Esophagus squamous epithelium (tissue), 5 donors: ENCODE results near the gene GAREM2. TPM values are rescaled to one million over a fixed set of nuclear protein-coding genes. Genes with fewer than 3 reads are reported as not detected.

ENCODE experiments used
- DNase-seq: peaks from one replicate; lab custom pipeline; 2025; lab: John Stamatoyannopoulos, UW
- H3K27ac ChIP-seq, 4 donors: fragments of 200-600 bp; sonication (generic); one replicate each; pipeline ENCODE4 v1.5.1; 2016 to 2019; ENCODE audit warnings: mild to moderate bottlenecking in 1 of 4
- H3K27me3 ChIP-seq, 4 donors: fragments of 200-600 bp; sonication (generic); 1 replicate in 3 of 4; 2 replicates in 1 of 4; pipeline versions ENCODE4 v1.5.1 to v1.6.0; 2017 to 2021; ENCODE audit warnings: antibody characterized with exemption in 1 of 4
- H3K36me3 ChIP-seq, 3 donors: fragments of 200-600 bp; sonication (generic); one replicate each; pipeline ENCODE4 v1.5.1; 2016 to 2019
- H3K4me1 ChIP-seq, 3 donors: fragments of 200-600 bp; sonication (generic); one replicate each; pipeline ENCODE4 v1.5.1; 2017 to 2019
- H3K4me3 ChIP-seq, 4 donors: fragments of 200-600 bp; sonication (generic); 1 replicate in 3 of 4; 2 replicates in 1 of 4; pipeline ENCODE4 v1.5.1; 2016 to 2019; ENCODE audit warnings: mild to moderate bottlenecking in 2 of 4, moderate library complexity in 1 of 4
- H3K9me3 ChIP-seq, 3 donors: fragments of 200-600 bp; sonication (generic); one replicate each; pipeline ENCODE4 v1.5.1; 2016 to 2019
- CTCF ChIP-seq, 6 experiments: fragments of 450-650 bp in 4 of 6; fragments of 200-600 bp in 2 of 6; sonication (generic) in 2 of 6; IDR thresholded peaks; one replicate each; pipeline ENCODE4 v1.5.1; 2016 to 2019; ENCODE audit warnings: antibody characterized with exemption in 6 of 6, mild to moderate bottlenecking in 4 of 6, moderate library complexity in 4 of 6
- POLR2A ChIP-seq, 4 donors: fragments of 450-650 bp; IDR thresholded peaks; one replicate each; pipeline ENCODE4 v1.6.1; 2017; ENCODE audit warnings: antibody characterized with exemption in 4 of 4, mild to moderate bottlenecking in 4 of 4, moderate library complexity in 3 of 4
- WGBS, 2 donors: methylation state at CpG; one replicate each; pipeline ENCODE4 v1.1.5; 2018; 5-methylcytosine and 5-hydroxymethylcytosine counted together
- intact Hi-C: fragments of 100-400 bp; cut with DNase I; formaldehyde crosslinking; loops from one replicate; pipeline ENCODE4 v1.15.0; 2022
- total RNA-seq, 4 donors: library from RNA; depleted of rRNA; stranded (reverse); fragments of >200 nt; gene quantifications; one replicate each; pipeline ENCODE4 v1.1.0, GENCODE V29; 2016
- donor health status: DM: yes; HTN: yes; CAD: no.

The GAREM2 gene
- total RNA-seq, 4 donors from 2014 or later, result 0.19 to 1.5 (median 0.89) TPM

GRCh38 chr2:26184121-26184520 lies 11.2 kb downstream of the GAREM2 start:
- H3K4me1 ChIP-seq, result peaks cover 6 to 30% (median 6%) of the 10 kb centered on the region in 3 donors
- H3K4me3 ChIP-seq, result peak overlapping the region; percentile 15 to 83 (median 48)
- peak overlapping the region in 2 of 4 donors; percentile 33 to 82 for H3K27ac ChIP-seq
- TF ChIP-seq CTCF (IDR thresholded peaks at IDR 0.05) (no peak), POLR2A (IDR thresholded peaks at IDR 0.05) (no peak)
- intact Hi-C loops, result no loop called here
- no peaks in the 10 kb centered on the region for H3K9me3 ChIP-seq
- H3K27me3 ChIP-seq, result peaks cover 0 to 2% (median 0%) of the 10 kb centered on the region in 4 donors
- DNase-seq, result no peak
- WGBS, 2 donors, result 84 to 86% methylated on average over 3 to 7 of the region's 34 CpGs
- H3K36me3 ChIP-seq, result peaks cover 0 to 1% (median 0%) of the 10 kb centered on the region in 3 donors

GRCh38 chr2:26184555-26185303 lies 11.8 kb downstream of the GAREM2 start:
- H3K27ac ChIP-seq, result peak overlapping the region; percentile 54 to 82 (median 70)
- H3K4me1 ChIP-seq, result peaks cover under 1 to 24% (median 6%) of the 10 kb centered on the region in 3 donors
- no peaks in the 10 kb centered on the region for H3K9me3 ChIP-seq
- peak overlapping the region; percentile 28 to 83 (median 52) for H3K4me3 ChIP-seq
- intact Hi-C loops, result no loop called here
- peak; percentile 45 to 74 (median 56) for TF ChIP-seq CTCF (IDR thresholded peaks at IDR 0.05)
- TF ChIP-seq POLR2A (IDR thresholded peaks at IDR 0.05), result peak in 1 of 4 donors; percentile 27
- peaks cover 0 to 2% (median 0%) of the 10 kb centered on the region in 4 donors for H3K27me3 ChIP-seq
- DNase-seq, result no peak
- 22 to 35% methylated on average over 11 to 13 of the region's 114 CpGs for WGBS, 2 donors
- peaks cover 0 to 7% (median 0%) of the 10 kb centered on the region in 3 donors for H3K36me3 ChIP-seq

- peak overlapping the region; percentile 54 to 82 (median 70) for H3K27ac ChIP-seq
- H3K36me3 ChIP-seq, result peaks cover 0 to 14% (median under 1%) of the 10 kb centered on the region in 3 donors
- intact Hi-C loops, result no loop called here
- no peaks in the 10 kb centered on the region for H3K9me3 ChIP-seq
- DNase-seq, result no peak
- H3K27me3 ChIP-seq, result no peaks in the 10 kb centered on the region
- 69 to 74% methylated on average over 13 of the region's 20 CpGs for WGBS, 2 donors
- peaks cover 0 to 18% (median 6%) of the 10 kb centered on the region in 3 donors for H3K4me1 ChIP-seq
- H3K4me3 ChIP-seq, result peak overlapping the region; percentile 28 to 83 (median 52)
- no peak for TF ChIP-seq CTCF (IDR thresholded peaks at IDR 0.05)
- no peak for TF ChIP-seq POLR2A (IDR thresholded peaks at IDR 0.05)
Observed at GRCh38 chr2:26185304-26185928, 12.5 kb downstream of the GAREM2 start.

- Histone ChIP-seq H3K9me3 (no peaks in the 10 kb centered on the region), H3K4me3 (peak overlapping the region in 1 of 4 donors; percentile 83), H3K4me1 (peaks cover 0 to 18% (median 6%) of the 10 kb centered on the region in 3 donors), H3K27me3 (no peaks in the 10 kb centered on the region), H3K27ac (peak overlapping the region in 2 of 4 donors; percentile 28 to 81), H3K36me3 (peaks cover 3 to 22% (median 8%) of the 10 kb centered on the region in 3 donors)
- 74 to 86% methylated on average over 6 to 8 of the region's 16 CpGs for WGBS, 2 donors
- intact Hi-C loops, result no loop called here
- DNase-seq, result no peak
- TF ChIP-seq CTCF (IDR thresholded peaks at IDR 0.05) (no peak), POLR2A (IDR thresholded peaks at IDR 0.05) (no peak)
Observed at GRCh38 chr2:26185954-26186770, 13.3 kb downstream of the GAREM2 start.
